ENCODE data around the gene MRPL41.

MRPL41 gene

DNA sequence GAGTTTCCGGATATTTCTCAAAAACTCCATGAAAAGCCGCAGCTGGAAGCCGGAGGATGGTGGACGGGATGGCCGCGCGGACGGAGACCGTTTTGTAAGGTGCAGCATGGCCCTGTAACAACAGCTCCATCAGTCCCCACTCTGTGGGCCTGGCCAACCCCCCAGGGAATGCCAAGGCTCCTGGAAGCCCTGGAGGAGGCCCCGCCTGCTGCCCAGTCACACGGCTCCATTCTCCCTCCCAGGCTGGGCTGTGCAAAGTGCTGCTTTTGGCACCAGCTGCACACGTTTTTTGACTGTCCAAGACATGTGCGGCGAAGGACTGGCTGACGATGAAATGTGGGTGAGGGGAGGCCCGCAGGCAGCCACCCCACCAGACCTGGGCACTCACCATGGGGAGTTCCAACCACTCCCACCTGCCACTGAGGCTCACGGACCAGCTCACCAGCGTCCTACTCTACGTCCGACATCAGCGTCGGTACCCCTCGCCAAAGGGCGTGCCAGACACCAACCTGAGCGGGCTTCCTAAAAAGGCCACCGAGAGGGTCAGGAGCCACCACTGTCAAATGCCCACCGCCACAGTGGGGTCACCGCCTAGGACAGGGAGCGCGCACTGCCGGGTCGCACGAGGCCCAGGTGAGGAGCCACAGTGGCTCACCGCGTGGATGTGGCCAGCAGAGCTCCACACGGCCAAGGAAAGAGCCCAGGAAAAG, 28.8 kb upstream of the MRPL41 start:
- Histone ChIP-seq H3K9me2 (replicated peaks; ENCODE audit: low read depth, low read length) (no peaks in the 10 kb centered on the region), H3K36me3 (ENCODE audit: insufficient read depth, low read length) (no peaks in the 10 kb centered on the region), H3K4me3 (ENCODE audit: low read length, poor library complexity, severe bottlenecking) (no peak overlapping the region), H3K9me3 (ENCODE audit: insufficient read depth, low read depth, low read length) (no peaks in the 10 kb centered on the region), H3K9ac (ENCODE audit: low read depth, low read length, poor library complexity, severe bottlenecking) (no peak overlapping the region), H3K79me2 (ENCODE audit: insufficient read depth, low read length) (no peaks in the 10 kb centered on the region), H3K27me3 (ENCODE audit: insufficient read depth, low read length, poor library complexity, severe bottlenecking) (no peaks in the 10 kb centered on the region), H3K4me1 (ENCODE audit: insufficient read depth, low read length, poor library complexity, severe bottlenecking) (no peaks in the 10 kb centered on the region), H3K4me2 (ENCODE audit: low read depth, low read length, poor library complexity, severe bottlenecking) (no peak overlapping the region), H4K20me1 (ENCODE audit: insufficient read depth, low read length, poor library complexity, severe bottlenecking) (no peaks in the 10 kb centered on the region), H3F3A (ENCODE audit: low read depth) (no peaks in the 10 kb centered on the region), H2AFZ (ENCODE audit: low read length) (no peak overlapping the region)
- TF ChIP-seq, protein P1, sequence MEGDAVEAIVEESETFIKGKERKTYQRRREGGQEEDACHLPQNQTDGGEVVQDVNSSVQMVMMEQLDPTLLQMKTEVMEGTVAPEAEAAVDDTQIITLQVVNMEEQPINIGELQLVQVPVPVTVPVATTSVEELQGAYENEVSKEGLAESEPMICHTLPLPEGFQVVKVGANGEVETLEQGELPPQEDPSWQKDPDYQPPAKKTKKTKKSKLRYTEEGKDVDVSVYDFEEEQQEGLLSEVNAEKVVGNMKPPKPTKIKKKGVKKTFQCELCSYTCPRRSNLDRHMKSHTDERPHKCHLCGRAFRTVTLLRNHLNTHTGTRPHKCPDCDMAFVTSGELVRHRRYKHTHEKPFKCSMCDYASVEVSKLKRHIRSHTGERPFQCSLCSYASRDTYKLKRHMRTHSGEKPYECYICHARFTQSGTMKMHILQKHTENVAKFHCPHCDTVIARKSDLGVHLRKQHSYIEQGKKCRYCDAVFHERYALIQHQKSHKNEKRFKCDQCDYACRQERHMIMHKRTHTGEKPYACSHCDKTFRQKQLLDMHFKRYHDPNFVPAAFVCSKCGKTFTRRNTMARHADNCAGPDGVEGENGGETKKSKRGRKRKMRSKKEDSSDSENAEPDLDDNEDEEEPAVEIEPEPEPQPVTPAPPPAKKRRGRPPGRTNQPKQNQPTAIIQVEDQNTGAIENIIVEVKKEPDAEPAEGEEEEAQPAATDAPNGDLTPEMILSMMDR (conservative IDR thresholded peaks at IDR 0.05; ENCODE audit: low read length), result no peak
- no peak for TF ChIP-seq EZH2phosphoT487 (IDR thresholded peaks at IDR 0.05; ENCODE audit: borderline replicate concordance)

- no peak overlapping the region for H3K9ac ChIP-seq (ENCODE audit: low read depth, low read length, poor library complexity, severe bottlenecking)
- no peaks in the 10 kb centered on the region for H3K9me2 ChIP-seq (replicated peaks; ENCODE audit: low read depth, low read length)
- no peak overlapping the region for H3K4me3 ChIP-seq (ENCODE audit: low read length, poor library complexity, severe bottlenecking)
- no peaks in the 10 kb centered on the region for H3K4me1 ChIP-seq (ENCODE audit: insufficient read depth, low read length, poor library complexity, severe bottlenecking)
- H4K20me1 ChIP-seq (ENCODE audit: insufficient read depth, low read length, poor library complexity, severe bottlenecking), result no peaks in the 10 kb centered on the region
- H3F3A ChIP-seq (ENCODE audit: low read depth), result no peaks in the 10 kb centered on the region
- TF ChIP-seq, protein P1 (conservative IDR thresholded peaks at IDR 0.05; ENCODE audit: low read length), result no peak
- TF ChIP-seq EZH2phosphoT487 (IDR thresholded peaks at IDR 0.05; ENCODE audit: borderline replicate concordance), result no peak
- no peaks in the 10 kb centered on the region for H3K36me3 ChIP-seq (ENCODE audit: insufficient read depth, low read length)
- H3K9me3 ChIP-seq (ENCODE audit: insufficient read depth, low read depth, low read length), result no peaks in the 10 kb centered on the region
- H3K4me2 ChIP-seq (ENCODE audit: low read depth, low read length, poor library complexity, severe bottlenecking), result no peak overlapping the region
- H3K27me3 ChIP-seq (ENCODE audit: insufficient read depth, low read length, poor library complexity, severe bottlenecking), result no peaks in the 10 kb centered on the region
- no peak overlapping the region for H2AFZ ChIP-seq (ENCODE audit: low read length)
- H3K79me2 ChIP-seq (ENCODE audit: insufficient read depth, low read length), result no peaks in the 10 kb centered on the region
These were observed 27.3 kb upstream of the MRPL41 start for GRCh38 chr9:137524161-137524980.

GRCh38 chr9:137524981-137525317, 26.7 kb upstream of the MRPL41 start:
- no peaks in the 10 kb centered on the region for H3K79me2 ChIP-seq (ENCODE audit: insufficient read depth, low read length)
- no peak overlapping the region for H3K9ac ChIP-seq (ENCODE audit: low read depth, low read length, poor library complexity, severe bottlenecking)
- no peak overlapping the region for H3K4me3 ChIP-seq (ENCODE audit: low read length, poor library complexity, severe bottlenecking)
- no peak overlapping the region for H2AFZ ChIP-seq (ENCODE audit: low read length)
- H3K27me3 ChIP-seq (ENCODE audit: insufficient read depth, low read length, poor library complexity, severe bottlenecking), result no peaks in the 10 kb centered on the region
- no peaks in the 10 kb centered on the region for H3K9me3 ChIP-seq (ENCODE audit: insufficient read depth, low read depth, low read length)
- no peaks in the 10 kb centered on the region for H3K9me2 ChIP-seq (replicated peaks; ENCODE audit: low read depth, low read length)
- H3F3A ChIP-seq (ENCODE audit: low read depth), result no peaks in the 10 kb centered on the region
- no peaks in the 10 kb centered on the region for H4K20me1 ChIP-seq (ENCODE audit: insufficient read depth, low read length, poor library complexity, severe bottlenecking)
- H3K4me2 ChIP-seq (ENCODE audit: low read depth, low read length, poor library complexity, severe bottlenecking), result no peak overlapping the region
- TF ChIP-seq, protein P1 (conservative IDR thresholded peaks at IDR 0.05; ENCODE audit: low read length), result no peak
- TF ChIP-seq EZH2phosphoT487 (IDR thresholded peaks at IDR 0.05; ENCODE audit: borderline replicate concordance), result no peak
- H3K36me3 ChIP-seq (ENCODE audit: insufficient read depth, low read length), result no peaks in the 10 kb centered on the region
- H3K4me1 ChIP-seq (ENCODE audit: insufficient read depth, low read length, poor library complexity, severe bottlenecking), result no peaks in the 10 kb centered on the region

All from Loucy (cell line).